NCI-H748 (cell line): ENCODE measurements around the gene PYGL.
"Not testable (repeated sequence)": the region's sequence is repeated elsewhere in the genome, so short reads cannot be mapped to it uniquely, and the experiment has no call there.

Experiments
- DNase-seq: peaks from one replicate; lab custom pipeline; 2025; ENCODE audit not compliant: unreplicated experiment; lab: John Stamatoyannopoulos, UW

The PYGL gene

DNA sequence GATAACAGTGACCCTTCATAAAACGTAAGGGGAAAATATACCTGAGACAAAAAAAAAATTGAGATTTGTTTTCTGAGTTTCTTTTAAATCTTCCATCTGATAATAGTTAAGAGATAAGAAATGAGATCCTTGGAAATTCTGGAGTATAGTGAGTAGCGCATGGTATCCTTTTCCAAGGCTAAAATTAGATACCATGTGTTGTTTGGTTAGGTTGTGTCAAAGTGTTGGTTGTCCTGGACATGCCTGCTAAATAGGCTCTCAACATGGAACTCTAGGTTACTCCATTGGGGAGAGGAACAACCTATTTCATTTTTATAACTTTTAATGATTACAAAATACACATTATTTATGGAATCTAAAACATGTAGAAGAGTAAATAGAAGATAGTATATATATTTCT lies 14.8 kb downstream of the PYGL start:
- DNase-seq = no peak

DNA sequence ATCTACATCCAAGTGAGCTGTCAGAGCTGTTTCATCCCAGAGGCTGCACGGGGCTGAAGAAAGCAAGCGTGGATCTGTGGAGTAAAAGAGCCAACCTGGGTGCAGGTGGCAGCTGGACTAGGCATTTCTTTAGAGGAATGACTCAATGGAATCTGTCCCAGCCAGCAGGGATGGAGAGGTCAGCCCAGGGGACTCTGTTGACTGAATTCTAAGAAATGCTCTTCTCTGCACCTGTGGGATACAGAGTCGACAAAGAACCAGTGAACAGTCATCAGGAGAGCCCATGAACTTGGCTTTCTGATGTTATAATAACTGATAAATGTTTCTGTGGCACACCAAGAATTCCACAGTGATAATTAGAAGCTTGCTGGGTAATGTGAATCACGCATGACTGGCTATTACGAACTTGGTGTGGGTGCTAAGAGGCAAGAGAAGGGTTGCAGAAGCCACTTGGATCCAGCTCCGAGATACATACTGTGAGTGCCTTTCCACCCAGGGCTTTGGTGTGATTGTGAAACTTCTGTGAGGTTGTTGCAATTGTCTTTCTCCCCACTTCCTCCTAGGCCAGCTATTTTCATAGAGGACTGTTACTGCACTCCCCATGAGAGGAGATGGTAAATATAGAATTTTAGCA lies 16.2 kb downstream of the PYGL start:
- no peak for DNase-seq

DNA sequence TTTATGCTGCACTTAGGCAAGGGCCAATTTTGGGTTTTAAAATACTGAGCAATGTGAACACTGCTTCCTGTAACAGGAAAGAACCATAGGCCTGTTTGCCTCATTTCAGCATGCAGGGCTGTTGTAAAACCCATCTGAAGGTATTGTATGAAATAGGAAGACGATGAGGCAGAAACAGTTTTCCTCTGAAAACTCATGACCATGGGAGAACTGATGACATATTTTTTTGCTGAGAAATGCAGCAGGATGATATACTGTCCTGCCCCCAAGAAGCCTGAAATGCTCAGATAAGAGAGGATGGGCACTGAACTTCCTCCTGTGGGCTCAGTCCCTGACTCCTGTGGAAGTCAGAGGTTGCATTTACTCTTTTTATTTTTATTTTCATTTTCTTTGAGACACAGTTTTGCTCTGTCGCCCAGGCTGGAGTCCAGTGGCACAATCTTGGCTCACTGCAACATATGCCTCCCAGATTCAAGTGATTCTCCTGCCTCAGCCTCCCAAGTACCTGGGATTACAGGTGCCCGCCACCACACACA lies 17.4 kb downstream of the PYGL start:
- DNase-seq = no peak

GRCh38 chr14:50924843-50925242 lies 19.4 kb downstream of the PYGL start:
- no peak for DNase-seq

- no peak for DNase-seq
Measured at GRCh38 chr14:50924236-50924635, 20.0 kb downstream of the PYGL start.

- DNase-seq = no peak
Measured at GRCh38 chr14:50922803-50923202, 21.5 kb downstream of the PYGL start.

DNA sequence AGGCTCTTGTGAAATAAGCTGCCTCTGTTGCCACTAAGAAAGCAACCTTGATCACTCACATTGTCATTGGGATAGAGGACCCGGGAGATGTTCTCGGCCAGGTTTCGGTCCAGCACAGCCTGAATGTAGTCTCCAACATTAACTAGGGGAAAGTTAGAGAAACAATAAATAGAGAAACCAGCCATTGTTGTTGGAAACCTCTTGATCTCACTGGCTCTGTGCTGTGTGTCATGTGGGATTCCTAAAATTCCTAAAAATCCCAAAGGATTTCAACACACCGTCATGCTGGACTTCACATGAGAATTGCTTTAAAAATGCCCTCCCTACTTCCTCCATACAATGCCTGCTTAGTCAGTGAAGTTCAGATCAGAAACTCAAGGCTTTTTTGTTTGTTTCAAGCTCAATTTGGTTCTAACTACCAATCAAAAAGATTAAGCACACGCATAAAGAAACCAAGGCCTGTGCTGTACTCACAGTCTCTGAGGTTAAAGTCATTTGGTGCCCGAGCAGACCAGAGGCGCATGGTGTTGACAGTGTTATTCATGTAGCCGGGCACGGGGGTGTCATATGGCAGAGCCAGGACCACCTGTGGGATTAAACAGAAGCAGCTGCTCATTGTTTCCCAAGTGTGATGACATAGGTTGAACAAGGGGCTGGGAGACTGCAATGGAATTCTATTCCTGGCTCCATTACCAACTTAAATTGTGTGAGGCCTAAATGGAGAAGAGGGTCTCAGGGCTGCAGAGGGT lies 23.6 kb downstream of the PYGL start:
- peak; percentile 36 for DNase-seq

DNA sequence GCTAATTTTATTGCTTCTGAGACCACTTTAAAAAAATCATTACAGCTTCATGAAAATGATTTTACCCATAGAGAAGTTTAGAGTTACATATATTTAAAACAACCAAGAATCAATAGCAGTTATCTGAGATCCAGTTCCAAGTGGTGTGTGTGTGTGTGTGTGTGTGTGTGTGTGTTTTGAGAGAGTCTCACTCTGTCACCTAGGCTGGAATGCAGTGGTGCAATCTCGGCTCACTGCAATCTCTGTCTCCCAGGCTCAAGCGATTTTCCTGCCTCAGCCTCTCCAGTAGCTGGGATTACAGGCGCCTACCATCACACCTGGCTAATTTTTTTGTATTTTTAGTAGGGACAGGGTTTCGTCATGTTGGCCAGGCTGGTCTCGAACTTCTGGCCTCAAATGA lies 24.8 kb downstream of the PYGL start:
- not testable (repeated sequence) for DNase-seq

DNA sequence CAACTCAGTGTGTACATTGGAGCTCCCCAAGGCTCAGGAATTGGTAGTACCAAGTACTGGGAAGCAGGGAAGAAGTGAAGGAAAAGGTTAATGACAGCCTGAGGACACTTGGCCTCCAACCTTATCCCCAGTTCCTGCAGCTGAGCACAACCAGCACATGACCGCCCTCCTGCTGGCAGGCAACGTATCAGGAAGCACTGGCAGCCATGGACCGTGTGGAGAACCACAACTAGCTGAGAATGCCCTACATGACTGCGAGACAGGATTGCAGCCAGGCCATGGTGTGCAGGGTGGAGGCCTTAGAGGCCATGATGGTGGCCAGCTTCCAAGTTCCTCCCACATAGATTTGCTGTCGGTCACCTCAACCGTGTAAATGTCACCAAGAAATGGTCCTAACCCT lies 26.8 kb downstream of the PYGL start:
- DNase-seq = no peak

GRCh38 chr14:50910495-50911420 lies 33.5 kb downstream of the PYGL start:
- no peak for DNase-seq

DNA sequence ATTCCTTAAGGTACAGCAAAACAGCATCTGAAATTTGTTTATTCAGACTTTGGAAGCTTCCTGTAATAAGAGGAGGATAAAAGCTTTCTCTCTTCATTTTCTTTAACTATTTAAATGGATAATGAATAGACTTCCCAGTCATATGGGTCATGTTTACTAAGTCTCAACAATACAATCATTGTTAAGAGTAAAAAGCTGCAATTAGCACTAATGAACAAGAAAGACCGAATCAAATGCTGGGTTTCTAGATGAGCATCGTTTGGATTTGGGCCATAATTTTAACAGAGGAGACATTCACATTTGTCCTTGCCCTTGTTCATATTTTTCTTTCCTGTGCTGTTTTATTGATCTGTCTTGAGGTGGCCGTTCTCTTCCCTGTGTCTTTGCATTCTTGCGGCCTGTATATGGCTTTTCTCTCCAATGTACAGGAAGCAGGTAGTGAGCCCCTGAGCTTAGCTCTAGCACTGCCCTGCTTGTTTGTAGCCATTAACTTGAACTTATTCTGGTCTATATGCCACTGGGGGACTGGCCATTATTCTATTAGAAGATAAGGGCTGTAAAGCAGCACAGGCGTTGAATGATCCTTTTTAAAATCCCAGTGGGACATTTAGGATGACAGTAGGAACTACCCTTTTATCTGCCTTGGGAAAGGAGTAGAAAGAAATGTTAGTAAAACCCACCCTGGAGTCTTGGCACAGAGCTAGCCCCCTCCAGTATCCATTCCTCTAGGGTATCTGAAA lies 37.8 kb downstream of the PYGL start:
- peak; percentile 85 for DNase-seq

DNA sequence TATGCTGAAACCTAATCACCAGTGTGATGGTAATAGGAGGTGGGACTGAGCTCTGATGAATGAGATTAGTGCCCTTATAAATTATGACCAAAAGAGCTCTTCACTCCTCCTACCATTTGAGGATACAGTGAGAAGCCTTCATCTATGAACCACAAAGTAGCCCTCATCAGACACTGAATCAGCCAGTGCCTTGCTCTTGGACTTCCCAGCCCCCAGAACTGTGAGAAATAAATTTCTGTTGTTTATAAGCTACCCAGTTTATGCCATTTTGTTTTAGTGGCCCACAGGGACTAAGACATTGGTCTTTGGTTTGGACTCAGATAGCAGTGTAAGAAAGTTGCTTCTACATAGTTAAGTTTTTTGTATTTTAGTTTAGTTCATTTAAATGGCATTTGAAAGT lies 39.6 kb downstream of the PYGL start:
- DNase-seq = no peak

DNA sequence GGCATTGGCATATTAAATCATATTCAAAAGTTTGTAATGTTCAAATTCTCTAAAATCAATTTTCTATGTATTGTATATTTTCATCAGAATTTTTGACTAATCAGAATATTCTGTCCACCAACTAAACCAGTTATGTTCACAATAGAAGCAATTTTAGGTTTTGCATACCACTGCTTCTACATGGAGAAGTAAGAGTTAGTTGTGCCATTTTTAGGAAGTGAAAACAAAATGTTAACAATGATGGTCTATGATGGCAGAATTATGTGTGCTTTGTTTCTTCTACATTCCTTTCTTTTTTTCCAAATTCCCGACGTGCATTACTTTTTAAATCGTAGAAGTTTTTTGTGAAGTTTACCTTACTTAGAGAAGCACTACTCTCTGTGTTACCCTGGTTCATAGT lies 42.9 kb downstream of the PYGL start:
- DNase-seq = no peak

GRCh38 chr14:50897658-50898175 lies 46.6 kb downstream of the PYGL start:
- DNase-seq = no peak

DNA sequence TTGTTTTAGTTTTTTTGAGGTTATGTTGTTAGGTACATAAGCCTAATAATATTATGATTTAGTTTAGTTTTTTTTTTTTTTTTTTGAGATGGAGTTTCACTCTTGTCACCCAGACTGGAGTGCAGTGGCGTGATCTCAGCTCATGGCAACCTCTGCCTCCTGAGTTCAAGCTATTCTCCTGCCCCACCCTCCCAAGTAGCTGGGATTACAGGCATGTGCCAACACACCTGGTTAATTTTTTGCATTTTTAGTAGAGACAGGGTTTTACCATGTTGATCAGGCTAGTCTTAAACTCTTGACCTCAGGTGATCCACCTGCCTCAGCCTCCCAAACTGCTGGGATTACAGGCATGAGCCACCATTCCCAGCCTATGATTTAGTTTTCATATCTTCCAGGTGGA lies 47.3 kb downstream of the PYGL start:
- DNase-seq = not testable (repeated sequence)

- peak; percentile 4 for DNase-seq
Measured at GRCh38 chr14:50896421-50896820, 47.9 kb downstream of the PYGL start.

- DNase-seq = no peak
Measured at GRCh38 chr14:50892255-50892654, 52.0 kb downstream of the PYGL start.

- no peak for DNase-seq
Measured at GRCh38 chr14:50887476-50887875, 56.8 kb downstream of the PYGL start.

- no peak for DNase-seq
Measured at GRCh38 chr14:50883827-50884197, 60.5 kb downstream of the PYGL start.

DNA sequence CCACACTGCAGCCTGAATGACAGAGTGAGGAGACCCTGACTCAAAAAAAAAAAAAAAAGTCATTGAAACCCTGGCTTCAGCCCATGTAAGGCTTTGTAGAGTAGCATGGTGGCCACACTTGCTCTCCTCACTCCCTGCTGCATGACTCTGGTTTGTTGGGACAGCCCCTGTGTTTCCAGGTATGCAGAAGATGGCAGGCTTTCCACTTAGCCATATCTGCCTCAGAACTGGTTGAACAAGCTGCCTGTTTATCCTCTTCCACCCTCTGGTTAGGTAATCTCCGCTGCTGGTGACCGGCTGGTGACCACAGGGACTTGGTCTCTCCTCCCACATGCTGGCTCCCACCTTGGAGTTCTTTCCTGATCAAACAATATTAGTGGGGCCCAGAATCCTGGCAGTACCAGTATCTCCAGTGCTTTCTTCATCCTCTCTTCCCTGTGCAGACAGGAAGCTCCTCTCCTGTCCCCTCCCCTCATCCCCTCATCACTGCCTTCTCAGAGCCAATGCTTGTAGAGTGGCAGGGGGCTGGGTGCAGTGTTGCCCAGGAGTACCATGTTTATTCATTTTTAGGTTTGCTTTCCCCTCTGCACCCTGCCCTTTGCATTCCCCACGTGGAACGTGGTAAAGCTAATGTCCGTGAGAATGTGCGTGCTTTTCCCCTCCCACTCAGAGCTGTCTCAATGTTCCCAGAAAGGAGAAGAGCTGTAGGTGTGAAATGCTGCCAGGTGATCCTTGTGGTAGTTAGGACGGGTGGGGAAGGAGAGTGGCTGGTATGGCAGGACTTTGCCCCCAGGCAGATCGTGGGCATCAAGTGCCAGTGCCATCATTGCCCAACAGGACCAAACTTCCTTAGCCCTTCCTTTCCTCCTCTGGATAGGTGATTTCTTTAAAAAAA lies 61.1 kb downstream of the PYGL start:
- DNase-seq = no peak
